ENCODE measurements around the gene OR5H15.
"Not testable (repeated sequence)": the region's sequence is repeated elsewhere in the genome, so short reads cannot be mapped to it uniquely, and the experiment has no call there.

Gene OR5H15

DNA sequence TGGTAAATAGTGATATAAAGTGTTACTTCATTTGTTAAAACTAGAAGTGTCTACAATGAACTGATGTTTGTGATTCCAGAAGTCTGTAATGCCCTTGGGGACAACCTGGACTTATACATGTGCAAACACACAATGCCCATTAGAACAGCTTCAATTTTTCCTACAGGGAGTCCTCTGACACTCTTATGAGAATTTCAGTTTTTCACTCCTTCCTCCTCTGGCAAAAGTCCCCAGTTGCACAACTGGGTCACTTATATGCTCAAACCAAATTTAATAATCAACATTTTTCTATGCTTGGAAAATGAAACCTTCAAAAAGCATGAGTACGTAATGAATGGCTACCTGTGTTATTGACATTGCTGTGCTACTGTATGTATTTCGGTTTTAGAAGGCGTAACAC is at the start of gene OR5H15:
Gene OR5H15 (plus strand): TSS at position 301 of the 400 bp plus-strand sequence. CDS start 2,004 bp downstream, outside the sequence.
- DNase-seq (ENCODE audit: low read depth, low spot score), result no peak

DNA sequence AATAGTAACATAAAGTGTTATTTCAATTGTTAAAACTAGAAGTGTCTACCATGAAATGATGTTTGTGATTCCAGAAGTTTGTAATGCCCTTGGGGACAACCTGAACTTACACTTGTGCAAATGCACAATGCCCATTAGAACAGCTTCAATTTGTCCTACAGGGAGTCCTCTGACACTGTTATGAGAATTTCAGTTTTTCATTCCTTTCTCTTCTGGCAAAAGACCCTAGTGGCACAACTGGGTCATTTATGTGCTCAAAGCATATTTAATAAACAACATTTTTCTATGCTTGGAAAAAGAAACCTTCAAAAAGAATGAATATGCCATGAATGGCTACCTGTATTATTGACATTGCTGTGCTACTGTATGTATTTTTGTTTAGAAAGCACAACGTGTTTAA is 36.1 kb upstream of the OR5H15 start, which contains the start of gene OR5H1:
Gene OR5H1 (plus strand): TSS at position 301 of the 400 bp plus-strand sequence. CDS start 1,977 bp downstream, outside the sequence.
- no peak for DNase-seq (ENCODE audit: low read depth, low spot score)

DNA sequence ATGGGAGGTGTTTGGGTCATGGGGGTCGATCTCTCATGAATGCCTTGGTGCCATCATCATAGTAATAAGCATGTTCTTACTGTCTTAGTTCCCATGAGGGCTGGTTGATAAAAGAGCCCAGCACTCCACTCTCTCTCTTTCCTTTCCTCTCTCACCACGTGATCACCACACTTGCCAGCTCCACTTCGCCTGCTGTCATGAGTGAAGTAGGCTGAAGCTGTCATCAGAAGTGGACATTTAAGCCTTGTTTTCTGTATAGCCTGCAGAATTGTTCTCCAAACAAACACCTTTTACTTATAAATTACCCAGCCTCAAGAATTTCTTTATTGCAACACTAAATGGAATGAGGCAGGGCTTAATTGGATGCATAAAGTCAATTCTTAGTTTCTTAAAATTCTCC is 29.9 kb upstream of the OR5H15 start:
- no peak for DNase-seq (ENCODE audit: low read depth, low spot score)

DNA sequence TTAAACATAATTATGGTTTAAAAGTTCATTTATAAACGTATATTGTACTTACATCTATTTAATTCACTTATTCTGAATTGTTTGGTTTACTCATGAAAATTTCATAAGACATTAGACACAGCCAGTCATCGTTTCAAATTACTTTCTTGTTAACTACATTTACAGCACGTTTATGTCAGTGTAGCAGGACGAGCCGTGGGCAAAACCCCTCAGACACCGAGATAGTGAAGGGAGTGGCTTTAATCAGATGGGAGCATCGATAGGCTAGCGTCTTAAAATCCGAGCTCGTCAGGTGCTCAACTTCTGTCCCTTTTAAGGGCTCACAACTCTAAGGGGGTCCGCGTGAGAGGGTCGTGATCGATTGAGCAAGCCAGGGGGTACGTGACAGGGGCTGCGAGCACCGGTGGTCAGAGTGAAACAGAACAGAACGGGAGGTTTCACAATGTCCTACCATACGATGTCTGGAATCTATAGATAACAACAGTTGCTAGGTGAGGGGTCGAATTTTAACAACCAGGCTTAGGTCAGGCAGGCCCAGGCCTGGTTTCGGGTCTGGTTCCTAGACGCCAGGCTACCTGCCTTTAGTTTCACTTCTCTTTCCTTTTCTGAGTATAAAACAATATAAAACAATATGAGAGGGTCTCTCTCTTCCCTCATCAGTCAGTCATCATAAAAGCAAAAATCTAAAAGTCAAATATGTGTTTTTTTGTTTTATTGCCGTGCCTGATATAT is 28.5 kb upstream of the OR5H15 start:
- DNase-seq (ENCODE audit: low read depth, low spot score), result not testable (repeated sequence)

DNA sequence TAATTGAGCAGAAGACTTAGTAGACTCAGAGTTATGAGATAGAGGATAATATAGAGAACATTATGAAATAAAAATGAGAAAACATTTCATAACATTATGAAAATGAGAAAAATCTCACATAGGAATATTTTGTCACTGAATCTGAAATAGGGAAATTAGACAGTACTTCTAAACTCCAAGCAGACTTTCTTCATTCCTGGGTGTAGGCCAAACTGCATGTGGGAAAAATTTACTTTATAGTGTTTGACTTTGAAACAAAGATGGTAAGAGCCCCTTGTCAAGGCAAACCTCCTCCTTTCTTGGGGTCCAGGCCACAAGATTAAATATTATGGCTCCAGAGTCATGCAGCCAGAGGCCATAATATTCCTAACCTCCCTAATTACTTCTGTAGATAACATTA is 26.0 kb upstream of the OR5H15 start:
- DNase-seq (ENCODE audit: low read depth, low spot score), result no peak

DNA sequence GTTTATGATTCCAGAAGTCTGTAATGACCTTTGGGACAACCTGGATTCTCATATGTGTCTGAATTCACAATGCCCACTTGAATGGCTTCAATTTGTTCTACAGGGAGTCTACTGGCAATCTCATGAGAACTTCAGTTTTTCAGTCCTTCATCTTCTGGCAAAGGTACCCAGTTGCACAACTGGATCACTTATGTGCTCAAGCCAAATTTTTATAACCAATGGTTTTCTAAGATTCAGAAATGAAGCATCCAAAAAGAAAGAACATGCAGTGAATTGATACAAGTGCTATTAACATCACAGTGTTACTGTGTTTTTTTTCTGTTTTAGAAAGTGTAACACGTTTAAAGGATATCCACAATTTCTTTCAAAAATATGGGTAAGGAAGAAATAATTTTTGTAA is 19.3 kb upstream of the OR5H15 start, which contains the start of gene OR5H14:
Gene OR5H14 (plus strand): TSS at position 301 of the 400 bp plus-strand sequence. CDS start 1,907 bp downstream, outside the sequence.
- DNase-seq (ENCODE audit: low read depth, low spot score), result no peak

DNA sequence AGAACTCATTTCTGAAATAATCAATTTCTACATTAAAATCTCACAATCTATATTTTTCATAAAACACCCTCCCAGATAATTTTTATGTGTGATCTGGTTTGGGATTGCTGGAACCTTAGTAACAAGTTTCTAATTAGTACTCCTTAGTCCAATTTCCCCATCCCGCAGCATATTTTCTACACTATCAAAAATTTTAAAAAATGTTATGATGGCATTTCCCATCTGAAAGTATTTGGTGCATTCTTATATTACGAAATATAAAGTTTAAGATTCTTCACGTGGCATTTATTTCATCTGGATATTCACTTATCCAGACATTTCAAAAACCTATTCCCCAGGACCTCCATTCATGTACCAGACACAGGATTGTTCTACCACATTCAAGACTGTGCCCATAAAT is 17.7 kb upstream of the OR5H15 start:
- no peak for DNase-seq (ENCODE audit: low read depth, low spot score)

DNA sequence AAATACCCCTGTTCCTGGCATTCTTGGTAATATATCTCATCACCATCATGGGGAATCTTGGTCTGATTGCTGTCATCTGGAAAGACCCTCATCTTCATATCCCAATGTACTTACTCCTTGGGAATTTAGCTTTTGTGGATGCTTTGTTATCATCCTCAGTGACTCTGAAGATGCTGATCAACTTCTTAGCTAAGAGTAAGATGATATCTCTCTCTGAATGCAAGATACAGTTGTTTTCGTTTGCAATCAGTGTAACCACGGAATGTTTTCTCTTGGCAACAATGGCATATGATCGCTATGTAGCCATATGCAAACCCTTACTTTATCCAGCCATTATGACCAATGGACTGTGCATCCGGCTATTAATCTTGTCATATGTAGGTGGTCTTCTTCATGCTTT is 17.0 kb upstream of the OR5H15 start:
- not testable (repeated sequence) for DNase-seq (ENCODE audit: low read depth, low spot score)

DNA sequence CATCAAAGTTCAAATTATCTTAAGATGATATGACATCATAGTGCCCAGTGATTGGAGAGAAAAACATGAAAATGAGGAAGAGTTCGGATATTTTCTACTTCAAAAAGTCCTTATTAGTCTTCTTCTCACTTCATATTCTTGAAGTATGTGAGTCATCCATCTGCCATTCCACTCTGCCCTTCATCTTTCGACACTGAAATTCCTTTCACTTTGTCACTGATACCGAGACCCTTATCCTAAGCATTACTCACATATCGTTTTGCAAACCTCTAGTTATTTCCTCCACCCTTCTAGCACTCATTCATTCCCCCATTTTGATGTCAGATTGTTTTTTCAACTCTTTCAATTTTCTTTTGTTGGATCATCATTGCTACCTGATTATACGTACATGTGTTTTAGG is 15.3 kb upstream of the OR5H15 start:
- DNase-seq (ENCODE audit: low read depth, low spot score), result no peak

DNA sequence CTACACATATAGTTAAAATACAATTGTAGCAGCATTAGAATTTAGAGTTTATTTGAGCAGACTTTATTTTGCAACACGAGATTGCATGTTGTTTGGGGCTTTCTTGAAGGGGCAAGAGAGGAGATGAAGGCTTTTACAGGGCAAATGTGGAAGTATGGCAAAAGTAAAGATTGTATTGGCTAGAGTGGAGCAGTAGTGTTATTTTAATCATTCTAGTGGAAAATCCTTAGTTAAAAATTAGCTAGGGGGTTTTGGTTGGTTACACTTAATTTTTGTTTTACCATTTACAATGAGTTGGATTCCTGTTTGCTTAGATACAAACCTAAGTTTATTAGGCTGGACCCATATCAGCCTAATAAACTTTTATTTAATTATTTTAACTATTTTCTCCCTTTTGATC is 4.6 kb downstream of the OR5H15 start:
- DNase-seq (ENCODE audit: low read depth, low spot score), result no peak

DNA sequence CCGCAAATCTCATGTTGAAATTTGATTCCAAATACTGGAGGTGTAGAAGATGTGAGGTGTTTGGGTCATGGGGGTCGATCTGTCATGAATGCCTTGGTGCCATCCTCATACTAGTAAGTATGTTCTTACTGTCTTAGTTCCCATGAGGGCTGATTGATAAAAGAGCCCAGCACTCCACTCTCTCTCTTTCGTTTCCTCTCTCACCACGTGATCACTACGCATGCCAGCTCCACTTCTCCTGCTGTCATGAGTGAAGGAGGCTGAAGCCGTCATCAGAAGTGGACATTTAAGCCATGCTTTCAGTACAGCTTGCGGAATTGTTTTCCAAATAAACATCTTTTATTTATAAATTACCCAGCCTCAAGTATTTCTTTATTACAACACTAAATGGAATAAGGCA is 6.1 kb downstream of the OR5H15 start:
- DNase-seq (ENCODE audit: low read depth, low spot score), result no peak

DNA sequence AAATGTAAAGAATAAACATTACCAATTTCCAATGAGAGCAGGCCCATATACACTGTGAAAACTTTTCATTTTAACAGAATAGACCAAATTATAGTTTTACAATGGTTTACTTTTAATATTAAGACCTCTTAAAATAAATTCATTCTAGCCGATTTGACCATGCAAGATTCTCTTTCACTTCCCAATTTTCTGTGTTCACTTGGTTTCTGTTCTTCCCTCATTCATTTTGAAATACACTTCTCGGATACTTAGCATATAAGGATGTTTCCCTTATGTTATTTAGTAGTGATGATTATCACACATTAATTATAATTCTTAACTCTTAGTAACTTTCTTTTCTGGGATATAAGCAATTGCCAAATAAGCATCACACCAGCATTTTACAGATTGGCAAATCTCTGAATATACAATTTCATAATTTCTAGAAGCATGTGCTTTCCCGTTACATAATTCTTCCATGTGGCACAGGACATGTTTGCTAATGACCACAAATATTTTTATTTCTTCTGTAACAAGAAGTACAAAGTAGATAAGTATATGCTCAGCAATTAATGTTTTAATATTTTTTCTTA is 13.9 kb downstream of the OR5H15 start:
- DNase-seq (ENCODE audit: low read depth, low spot score), result no peak

DNA sequence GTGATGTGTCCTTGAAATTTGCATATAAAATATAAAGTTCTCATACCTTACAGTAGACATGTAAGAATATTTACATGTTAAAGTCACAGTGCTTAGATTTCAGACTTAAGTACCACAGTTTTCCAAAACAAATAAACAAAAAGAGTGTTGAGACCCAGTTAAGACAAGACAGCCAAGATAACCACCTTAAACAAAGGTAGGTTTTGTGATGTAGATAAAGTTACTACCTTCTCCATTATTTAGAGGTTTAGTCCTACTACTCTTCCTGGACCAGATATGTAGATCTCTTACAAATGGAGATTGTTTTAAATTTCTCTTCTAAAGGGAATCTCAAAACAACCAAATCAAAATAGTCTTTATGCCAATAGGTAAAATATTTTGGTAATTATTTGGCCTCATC is 15.7 kb downstream of the OR5H15 start:
- DNase-seq (ENCODE audit: low read depth, low spot score), result no peak

DNA sequence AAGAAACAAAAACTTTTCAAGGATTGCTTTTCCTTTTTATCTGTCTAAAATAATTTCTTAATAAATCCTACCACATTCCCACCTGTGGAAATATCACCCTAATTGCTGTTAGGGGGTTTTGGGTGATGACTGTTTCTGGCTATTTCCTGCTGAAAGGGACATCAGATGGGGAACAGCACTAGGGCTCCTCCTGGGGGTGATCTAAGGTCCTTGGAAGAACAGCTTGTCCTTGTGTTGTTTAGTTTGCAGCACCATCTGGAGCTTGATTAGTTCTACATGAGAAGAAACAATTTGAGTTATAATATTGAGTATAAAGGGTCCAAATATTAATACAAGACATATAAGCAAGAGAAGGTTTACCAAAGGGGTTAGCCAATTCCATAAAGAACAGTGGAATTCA is 18.7 kb downstream of the OR5H15 start:
- no peak for DNase-seq (ENCODE audit: low read depth, low spot score)

DNA sequence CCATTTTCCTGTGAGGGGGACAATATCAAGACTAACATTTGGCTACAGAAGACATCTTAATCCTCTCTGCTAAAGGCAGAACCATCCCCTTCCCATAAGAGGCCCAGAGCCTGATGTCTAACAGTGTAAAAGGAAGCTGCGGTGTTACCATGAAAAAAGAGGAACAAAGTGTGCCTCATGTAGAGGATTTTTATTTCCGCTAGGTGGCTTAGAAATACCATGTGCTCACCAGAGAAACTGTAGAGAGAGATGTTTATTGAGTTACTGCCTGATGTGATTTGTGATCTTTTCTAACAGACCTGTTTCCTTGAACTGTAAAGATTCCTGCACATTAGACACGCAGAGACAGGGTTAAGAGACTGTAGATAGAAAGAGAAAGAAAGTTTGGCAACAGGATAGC is 22.0 kb downstream of the OR5H15 start:
- no peak for DNase-seq (ENCODE audit: low read depth, low spot score)

DNA sequence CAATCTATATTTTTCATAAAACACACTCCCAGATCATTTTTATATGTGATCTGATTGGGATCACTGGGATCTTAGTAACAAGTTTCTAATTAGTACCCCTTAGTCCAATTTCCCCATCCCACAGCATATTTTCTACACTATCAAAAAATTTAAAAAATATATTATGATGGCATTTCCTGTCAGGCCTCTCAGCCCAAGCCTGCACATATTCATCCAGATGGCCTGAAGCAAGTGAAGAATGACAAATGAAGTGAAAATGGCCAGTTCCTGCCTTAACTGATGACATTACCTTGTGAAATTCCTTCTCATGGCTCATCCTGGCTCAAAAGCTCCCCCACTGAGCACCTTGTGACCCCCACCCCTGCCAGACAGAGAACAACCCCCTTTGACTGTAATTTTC is 24.4 kb downstream of the OR5H15 start:
- DNase-seq (ENCODE audit: low read depth, low spot score), result not testable (repeated sequence)

DNA sequence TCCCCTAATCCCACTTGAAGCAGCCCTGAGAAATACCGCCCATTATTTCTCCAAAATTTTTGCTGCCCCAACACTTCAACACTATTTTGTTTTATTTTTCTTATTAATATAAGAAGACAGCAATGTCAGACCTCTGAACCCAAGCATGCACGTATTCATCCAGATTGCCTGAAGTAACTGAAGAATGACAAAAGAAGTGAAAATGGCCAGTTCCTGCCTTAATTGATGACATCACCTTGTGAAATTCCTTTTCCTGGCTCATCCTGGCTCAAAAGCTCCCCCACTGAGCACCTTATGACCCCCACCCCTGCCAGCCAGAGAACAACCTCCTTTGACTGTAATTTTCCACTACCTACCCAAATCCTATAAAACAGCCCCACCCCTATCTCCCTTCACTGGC is 29.8 kb downstream of the OR5H15 start:
- DNase-seq (ENCODE audit: low read depth, low spot score), result not testable (repeated sequence)

DNA sequence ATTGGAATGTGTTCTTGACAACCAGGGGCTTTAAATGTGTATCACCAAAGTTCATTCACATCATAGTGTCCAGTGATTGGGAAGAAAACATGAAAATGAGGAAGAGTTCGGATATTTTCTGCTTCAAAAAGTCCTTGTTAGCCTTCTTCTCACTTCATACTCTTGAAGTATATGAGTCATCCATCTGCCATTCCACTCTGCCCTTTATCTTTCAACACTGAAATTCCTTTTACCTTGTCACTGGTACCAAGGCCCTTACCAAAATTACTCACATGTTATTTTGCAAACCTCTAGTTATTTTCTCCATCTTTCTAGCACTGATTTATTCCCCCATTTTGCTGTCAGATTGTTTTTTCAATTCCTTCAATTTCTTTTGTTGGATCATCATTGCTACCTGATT is 32.5 kb downstream of the OR5H15 start:
- no peak for DNase-seq (ENCODE audit: low read depth, low spot score)

DNA sequence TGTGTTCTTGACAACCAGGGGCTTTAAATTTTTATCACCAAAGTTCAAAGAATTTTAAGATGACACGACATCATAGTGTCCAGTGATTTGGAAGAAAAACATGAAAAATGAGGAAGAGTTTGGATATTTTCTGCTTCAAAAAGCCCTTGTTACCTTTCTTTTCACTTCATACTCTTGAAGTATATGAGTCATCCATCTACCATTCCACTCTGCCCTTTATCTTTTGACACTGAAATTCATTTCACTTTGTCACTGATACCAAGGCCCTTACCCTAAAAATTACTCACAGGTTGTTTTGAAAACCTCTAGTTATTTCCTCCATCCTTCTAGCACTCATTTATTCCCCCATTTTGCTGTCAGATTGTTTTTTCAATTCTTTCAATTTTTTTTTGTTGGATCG is 42.7 kb downstream of the OR5H15 start:
- no peak for DNase-seq (ENCODE audit: low read depth, low spot score)

DNA sequence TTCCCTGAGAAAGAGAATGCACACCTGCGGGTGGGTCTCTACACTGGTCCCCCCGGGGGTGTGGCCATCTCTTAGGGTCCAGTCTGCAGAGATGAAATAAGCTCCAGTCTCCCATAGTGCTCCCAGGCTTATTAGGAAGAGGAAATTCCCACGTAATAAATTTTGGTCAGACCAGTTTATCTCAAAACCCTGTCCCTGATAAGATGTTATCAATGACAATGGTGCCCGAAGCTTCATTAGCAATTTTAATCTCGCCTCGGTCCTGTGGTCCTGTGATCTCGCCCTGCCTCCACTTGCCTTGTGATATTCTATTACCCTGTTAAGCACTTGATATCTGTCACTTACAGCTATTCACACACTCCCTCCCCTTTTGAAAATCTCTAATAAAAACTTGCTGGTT is 46.8 kb downstream of the OR5H15 start:
- DNase-seq (ENCODE audit: low read depth, low spot score), result no peak

DNA sequence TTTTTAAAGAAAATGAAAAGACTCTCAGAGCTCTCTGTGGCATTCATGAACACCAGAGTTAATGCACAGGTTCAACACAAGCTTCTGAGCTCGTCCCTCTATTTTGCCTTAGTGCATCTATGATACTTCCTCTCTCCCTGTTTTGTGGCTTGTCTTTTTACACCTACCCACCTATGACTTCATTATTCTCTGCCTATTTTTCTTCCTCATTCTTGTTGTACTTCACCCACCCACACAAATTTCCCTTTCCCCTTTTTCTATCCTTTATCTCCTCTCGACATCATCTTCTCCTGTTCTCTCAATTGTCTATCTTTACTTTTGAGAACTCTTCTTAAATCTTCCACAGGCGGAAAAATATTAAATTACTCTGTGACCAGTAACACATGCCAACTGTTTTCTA is 48.6 kb downstream of the OR5H15 start:
- no peak for DNase-seq (ENCODE audit: low read depth, low spot score)

Measured in activated CD4-positive, CD25-positive, alpha-beta regulatory T cell treated with anti-CD3 and anti-CD28 coated beads, Interleukin-2, amount 50 U/mL, for 16 hours (primary cell).